Left renal cortex interstitium (tissue), 4 donors: ENCODE results near the gene SUCLA2. TPM values are rescaled to one million over a fixed set of nuclear protein-coding genes. Genes with fewer than 3 reads are reported as not detected.
"Not testable (repeated sequence)": the region's sequence is repeated elsewhere in the genome, so short reads cannot be mapped to it uniquely, and the experiment has no call there.

Source experiments
- DNase-seq, 4 donors: peaks; one replicate each; pipeline ENCODE4 v3.0.0-alpha.2; 2013; ENCODE audit warnings: low read depth in 4 of 4, low spot score in 2 of 4, missing footprints in 1 of 4
- polyA plus RNA-seq, 4 donors: library from polyadenylated mRNA; unstranded; fragments of 120-200 nt; gene quantifications; one replicate each; pipeline ENCODE4 v1.2.1, GENCODE V29; 2013; ENCODE audit not compliant: insufficient read length in 4 of 4

The SUCLA2 gene
- polyA plus RNA-seq, 4 donors = 79.5 to 112 (median 91.6) TPM

DNA sequence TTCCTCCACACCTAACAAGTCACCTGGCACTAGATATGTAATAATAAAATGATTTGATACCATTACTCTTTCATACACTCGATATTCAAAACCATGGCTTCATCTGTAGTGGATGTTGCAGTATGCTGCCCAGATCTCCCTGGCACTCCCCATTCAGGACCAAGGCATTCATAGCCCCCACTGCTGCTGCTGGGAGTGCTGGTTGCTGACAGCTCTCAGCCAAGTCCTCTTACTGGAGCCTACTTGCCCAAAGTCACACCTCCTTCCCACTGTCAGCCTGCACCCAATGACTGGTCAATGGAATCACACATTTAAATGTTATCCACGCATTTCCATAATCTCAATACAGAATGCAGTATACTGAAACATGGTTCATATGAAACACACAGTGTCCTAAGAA, 3.7 kb downstream of the SUCLA2 start:
- DNase-seq = no peak

DNA sequence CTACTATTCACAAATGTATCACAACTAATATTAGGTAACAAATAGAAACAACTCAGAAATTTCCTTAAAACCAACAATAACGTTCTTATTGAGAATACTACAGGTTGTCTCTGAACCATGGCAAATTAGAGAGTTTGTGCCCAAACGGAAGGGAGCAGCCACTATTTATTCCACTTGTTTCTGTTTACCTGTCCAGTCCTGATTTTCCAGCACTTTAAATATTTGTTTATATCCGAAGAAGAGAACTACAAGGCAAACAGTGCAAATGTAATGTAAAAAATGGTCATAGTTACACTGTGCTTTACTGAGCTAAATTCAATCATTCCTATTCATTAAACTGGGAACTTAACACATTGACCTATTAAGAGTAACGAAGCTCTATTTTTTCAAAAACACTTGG, 9.2 kb downstream of the SUCLA2 start:
- DNase-seq = no peak

DNA sequence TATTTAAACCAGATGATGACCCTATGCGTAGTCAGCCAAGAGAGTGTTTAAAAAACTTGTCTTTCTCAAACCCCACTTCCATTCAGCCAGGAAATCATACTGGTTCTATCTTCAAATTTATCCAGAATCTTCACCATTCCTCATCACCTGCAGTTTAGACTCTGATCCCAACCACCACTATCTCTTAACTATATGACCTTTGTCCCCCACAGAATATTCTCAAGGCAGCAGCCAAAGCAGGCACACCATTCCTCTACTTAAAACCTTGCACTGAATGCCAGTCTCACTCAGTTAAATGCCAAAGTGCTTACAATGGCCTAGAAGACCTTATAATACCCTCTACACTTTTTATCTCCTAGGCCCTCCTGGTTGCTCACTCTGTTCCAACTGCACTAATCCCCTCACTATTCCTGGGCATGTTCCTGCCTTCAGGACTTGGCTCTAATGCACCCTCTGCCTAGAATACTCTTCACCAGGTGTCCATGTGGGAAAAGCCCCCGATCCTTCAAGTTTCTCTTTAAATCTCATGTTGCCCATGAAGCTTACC, 10.1 kb downstream of the SUCLA2 start:
- DNase-seq = no peak

DNA sequence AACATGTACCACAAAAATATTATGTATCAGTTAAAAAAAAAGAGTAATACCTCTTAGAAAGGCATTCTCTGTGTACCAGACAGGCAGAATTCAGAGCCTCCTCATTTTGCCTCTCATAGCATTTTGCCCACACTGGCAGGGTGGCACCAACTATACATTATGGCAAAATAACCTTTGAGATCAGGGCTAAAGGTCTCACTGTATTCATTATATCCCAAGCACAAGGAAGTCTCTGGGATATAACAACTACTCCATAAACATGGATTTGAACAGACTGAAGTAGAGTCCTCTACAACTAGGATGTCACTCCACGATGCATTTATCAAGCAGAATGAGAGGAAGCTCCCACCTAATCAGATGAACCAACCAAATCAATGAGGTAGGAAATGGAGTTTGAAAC, 10.6 kb downstream of the SUCLA2 start:
- DNase-seq = no peak

DNA sequence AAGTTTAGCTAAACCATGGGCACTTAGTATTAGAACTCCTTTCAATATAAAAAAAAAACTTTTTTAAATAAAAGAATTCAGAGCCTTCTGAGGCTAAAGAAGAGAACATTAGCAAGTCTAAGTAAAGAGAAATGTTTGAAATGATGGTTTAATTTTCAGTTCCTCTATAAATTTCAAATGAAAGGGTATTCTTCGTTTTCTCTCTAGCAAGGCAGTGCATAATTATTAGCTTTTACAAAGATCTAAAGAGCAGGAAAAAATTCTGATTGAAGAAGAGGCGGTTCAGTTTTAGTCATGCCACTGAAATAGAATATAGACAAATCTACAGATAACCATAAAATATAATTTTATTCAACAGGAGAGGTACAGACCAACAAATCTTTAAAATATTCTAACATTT, 18.0 kb downstream of the SUCLA2 start:
- DNase-seq = no peak

DNA sequence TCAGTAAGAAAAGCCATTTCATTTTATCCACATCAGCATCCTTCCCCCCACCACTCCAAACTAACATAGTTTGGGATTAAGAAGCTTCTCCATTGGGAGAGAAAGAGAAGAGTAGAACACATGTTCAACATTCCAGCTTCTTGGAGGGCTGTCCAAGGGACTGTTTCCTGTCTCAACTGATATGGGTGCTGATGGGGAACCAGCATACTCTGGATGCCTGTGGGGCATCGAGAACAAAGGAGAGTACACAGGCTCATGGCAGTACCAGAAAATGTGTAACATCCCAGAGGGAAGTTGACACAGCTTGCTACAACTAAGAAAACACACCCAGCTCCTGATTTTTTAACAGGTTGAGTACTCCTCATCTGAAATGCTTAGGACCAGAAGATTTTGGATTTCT, 24.7 kb downstream of the SUCLA2 start:
- DNase-seq = no peak

DNA sequence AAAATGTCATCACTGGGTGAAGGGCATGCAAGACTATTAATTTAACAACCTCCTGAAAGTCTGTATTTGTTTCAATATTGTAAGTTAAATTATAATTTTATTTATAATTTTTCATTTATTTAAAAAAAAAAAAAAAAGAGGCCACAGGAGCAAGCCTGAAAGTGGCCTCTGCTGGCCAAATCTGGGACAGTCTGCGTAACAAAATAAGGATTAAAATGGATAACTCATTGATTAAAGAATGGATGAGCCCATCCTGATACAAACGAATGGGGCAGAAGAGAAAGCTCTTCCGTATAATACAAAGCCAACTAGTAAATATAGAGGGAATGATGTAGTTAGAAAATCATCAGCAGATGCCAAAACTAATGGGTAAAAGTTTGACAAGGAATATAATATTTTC, 36.2 kb downstream of the SUCLA2 start:
- DNase-seq = no peak

DNA sequence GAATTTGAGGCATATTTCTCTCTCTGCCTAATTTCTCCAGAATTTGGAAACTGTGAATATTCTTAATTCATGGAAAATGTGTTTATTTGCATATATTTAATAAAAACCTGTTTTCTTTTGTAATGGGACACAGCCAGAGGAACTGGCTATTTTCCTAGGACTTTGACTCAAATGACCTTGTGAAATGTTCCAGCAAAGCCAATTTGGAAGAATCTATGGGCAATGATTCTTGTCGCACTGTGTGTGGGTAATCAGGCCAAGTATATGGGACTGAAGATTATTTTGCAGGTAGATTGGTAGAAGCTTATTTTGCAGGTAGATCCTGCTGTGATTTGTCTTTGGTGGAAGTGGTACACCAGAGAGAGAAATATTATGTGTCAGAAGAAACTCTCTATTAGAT, 38.8 kb downstream of the SUCLA2 start:
- DNase-seq = no peak

DNA sequence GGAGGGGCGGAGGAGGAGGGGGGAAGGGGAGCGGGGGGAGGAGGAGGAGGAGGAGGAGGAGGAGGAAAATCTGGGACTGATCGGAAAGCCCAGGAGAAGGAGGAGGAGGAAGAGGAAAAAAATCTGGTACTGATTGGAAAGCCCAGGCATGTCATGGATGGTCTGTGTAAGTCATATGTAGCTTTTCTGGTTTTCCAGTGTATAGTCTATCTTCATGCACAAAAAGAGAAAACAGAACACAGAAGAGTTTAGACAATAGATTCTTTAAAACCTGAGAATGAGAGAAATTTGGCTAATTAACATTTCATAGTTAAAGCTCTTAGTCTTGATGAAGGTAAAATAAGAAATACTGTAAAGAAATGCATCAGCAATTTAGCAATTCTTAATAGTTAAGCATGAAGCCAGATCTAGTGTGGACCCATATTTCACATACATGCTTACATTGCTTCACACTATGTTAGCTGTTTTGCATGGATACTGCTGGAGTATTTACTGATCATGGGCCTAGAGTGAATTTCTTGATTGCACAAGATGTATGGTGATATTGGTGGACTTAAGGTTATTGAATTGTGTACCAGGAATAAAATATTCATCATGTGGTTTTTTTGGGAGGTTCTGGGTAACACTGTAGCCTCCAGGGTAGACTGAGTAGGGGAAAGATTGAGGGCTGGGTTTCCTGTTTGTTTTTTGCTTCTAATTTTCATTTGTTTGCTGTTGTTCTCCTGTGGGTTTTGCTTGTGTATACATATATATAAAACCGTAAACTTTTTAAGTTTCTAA, 41.4 kb downstream of the SUCLA2 start:
- no peak for DNase-seq

DNA sequence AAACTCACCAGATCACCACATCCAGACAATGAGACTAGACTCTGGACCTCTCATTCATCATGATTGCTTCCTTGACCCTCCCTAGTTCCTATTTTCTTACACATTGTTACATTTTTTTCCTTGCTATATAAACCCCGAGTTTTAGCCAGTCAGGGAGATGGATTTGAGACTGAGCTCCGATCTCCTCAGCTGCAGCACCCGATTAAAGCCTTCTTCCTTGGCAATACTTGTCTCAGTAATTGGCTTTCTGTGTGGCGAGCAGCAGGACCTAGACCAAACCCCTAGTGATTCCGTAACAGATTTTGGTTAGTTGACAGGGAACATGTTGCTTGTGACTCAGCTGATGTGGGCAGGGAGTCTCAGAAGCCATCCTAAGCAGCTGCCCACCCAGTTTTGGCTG, 44.0 kb downstream of the SUCLA2 start:
- no peak for DNase-seq

DNA sequence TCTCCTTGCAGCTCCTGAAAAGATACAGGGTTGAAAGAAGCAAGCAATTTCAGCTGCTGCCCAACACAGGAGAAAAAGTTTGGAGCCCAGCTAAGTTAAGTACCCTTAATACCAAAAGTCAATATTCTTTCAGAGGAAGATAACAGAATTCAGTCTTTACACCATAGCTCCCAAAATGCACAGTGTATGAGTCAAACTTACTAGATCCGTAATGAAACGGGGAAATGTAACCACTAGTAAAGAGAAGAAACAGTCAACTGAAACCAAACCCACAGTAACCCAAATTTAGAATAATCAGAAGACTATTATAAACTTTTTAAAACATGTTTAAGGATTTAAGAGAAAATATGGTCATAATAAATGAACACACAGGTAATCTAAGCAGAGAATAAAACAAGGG, 45.2 kb downstream of the SUCLA2 start:
- no peak for DNase-seq

DNA sequence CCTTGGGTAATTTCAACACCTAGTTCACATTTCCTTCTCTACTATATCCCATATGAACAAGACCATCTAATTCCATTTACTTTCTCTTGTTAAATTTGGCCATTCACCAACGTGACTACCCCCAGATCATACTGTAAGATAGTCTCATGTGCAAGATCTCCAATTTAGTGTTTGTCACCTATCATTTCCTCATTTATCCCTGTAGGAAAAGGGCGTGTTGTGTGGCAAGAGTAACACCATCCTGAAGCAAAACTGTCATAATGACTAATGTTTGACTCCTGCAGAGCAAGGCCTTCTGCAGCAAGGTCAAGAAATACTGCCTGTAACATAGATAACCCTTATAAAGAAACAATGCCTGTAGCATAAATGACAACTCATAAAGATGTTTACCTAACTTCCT, 51.3 kb downstream of the SUCLA2 start:
- DNase-seq = no peak

DNA sequence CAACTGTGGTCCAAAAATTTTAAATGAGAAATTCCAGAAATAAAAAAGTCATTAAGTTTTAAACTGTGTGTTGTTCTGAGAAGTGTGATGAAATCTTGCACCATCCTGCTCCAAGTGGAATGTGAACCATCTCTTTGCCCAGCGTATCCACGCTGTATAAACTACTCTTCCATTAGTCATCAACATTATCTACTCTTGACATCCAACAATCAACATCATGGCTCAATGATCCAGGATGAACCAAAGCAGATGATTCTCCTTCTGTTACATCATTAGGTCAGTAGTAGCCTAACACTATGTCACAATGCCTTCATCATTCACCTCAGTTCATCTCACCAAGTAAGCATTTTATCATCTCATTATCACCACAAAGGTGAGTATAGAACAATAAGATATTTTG, 55.3 kb downstream of the SUCLA2 start:
- DNase-seq = no peak

DNA sequence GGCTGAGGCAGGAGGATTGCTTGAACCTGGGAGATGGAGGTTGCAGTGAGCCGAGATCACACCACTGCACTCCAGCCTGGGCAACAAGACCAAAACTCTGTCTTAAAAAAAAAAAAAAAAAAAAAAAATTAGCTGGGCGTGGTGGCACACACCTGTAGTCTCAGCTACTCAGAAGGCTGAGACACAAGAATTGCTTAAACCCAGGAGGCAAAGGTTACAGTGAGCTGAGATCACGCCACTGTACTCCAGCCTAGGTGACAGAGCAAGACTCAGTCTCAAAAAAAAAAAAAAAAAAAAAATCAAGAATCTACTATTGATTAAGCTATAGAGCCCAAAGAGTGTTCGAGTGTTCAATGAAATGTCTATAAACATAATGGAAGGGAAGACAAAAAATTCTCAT, 55.9 kb downstream of the SUCLA2 start:
- DNase-seq = not testable (repeated sequence)

DNA sequence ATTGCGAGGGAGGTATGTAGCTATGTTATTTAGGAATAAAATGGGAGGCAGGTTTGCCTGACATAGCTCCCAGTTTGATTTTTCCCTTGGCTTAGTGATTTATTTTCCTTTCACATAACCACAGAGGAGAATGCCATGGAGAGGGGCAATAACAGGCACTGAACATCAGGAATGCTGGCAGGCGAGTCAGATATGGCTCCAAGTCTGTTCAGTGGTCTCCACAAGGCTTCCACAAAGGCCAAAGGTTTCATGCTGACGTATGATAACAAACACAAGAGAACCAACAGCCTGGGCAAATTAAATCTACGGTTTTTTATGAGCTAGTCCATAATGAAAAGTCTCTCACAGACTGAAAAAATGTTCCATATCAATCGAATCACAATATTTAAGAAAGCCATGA, 66.7 kb downstream of the SUCLA2 start:
- no peak for DNase-seq

DNA sequence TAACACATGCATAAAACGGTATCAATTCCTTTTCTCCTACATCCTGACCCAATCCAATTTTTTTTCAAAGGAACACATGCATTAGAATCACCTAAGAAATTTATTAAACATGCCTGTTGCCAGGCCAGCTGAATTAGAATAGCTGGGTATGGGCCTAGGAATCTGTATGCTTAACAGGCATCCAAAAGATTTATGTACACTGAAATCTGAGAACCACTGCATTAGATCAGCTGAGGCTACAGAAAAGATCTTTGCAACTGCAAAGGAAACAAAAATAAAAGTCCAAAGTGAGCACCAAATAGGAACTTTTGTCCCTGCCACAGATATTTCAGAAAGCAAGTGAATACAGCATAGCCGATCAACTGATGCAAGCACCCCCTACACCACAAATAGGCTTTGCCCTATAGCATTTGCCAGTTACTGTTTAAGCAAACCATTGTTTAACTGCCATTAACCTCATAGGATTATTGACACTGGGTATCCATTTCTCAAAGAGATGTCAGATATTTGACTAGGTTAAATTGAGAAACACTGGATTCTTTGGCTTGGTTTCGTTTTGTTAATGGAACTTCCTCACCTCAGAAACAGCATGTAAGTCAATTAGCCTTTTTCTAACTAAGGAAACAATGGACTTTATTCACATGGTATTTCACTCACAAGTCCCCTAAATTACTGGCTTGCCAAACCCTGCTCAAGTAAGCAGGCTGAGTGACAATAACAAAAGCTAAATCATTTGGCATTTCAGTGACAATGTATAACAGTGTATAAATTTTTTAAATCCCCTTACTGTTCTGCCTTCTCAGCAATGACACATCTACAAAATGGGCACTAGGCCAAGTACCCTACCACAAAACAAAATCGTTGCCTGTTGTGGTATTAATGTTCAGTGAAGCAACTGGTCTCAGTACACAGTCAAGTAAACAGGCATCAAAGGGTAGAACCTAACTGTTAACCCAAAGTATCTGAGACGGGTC, 67.8 kb downstream of the SUCLA2 start:
- DNase-seq = peak in 1 of 4 donors; percentile 4

DNA sequence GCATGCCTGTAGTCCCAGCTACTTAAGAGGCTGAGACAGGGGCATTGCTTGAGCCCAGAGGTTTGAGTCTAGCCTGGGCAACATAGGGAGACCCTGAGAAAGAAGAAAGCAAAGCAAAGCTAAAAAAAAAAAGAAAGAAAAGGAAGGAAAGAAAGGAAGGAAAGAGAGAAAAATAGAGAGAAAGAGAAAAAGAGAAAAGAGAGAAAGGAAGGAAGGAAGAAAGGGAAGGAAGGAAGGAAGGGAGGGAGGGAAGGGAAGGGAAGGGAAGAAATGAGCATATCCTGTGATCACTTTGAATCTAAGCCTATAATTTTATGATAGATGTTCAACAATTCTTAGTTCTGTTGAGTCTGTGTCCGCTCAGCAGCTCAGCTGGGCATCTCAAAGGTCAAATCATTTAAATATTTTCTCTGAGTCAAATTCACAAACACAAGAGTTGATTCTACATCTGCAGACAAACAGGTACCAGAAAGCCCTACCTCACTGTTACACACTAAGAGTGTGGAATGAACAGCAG, 70.4 kb downstream of the SUCLA2 start:
- DNase-seq = no peak

DNA sequence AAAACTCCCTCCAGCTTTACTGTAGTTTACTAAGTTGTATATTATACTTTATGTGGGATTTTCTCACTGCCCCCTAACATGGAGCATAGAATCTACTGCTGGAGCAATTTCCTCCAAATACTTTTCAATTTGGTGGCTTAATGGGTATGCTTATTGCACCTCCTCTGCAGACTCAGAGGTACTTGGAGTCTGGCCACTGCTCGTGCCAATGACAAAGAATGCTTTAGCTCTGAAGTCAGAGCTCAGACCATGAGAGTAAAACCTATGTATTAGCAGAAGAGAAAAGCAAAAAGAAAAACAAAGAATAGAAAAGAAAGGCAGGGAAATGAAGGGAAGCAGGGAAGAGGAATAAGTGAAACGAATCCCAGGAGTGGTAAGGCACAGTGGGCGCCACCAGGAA, 71.9 kb downstream of the SUCLA2 start:
- no peak for DNase-seq

DNA sequence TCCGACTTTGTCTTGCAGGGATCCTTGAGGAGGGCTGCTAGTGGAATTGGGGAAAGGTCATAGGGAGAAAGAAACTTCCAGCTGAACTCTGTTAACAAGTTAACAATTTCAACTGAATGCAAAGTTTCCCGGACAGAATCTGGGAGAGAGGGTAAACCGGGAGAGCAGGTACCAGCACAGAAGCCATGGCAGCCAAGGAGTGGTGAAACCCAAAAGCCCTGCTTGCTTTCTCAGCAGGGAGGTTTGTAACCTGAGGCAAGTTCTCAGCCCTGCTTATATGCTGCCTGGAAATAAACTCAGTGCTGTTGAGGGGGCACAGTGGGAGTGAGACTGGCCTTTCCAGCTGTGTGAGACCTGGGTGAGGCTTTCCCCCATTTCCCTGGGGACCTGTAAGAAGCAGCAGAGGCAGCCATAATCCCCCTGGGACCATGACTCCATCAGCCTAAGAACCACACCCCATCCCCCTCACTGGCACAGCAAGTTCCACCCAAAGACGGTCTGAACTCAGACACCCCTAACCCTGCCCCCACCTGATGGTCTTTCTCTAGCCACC, 84.0 kb downstream of the SUCLA2 start:
- DNase-seq = no peak

DNA sequence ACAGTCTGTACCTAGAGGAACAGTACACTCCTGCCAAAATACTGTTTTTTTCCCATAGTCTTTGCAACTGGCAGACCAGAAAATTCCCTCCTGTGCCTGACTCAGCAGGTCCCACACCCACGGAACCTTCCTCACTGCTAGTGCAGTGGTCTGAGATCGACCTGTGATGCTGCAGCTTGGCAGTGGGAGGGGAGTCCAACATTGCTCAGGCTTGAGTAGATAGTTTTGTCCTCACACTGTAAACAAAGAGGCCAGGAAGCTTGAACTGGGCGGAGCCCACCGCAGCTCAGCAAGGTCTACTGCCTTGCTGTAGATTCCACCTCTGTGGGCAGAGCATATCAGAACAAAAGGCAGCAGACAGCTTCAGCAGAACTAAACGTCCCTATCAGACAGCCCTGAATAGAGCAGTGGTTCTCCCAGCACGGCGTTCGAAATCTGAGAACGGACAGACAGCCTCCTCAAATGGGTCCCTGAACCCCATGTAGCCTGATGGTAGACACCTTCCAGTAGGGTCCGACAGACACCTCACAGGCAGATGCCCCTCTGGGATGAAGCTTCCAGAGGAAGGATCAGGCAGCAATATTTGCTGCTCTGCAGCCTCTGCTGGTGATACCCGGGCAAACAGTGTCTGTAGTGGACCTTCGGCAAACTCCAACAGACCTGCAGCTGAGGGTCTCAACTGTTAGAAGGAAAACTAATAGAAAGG, 92.7 kb downstream of the SUCLA2 start:
- no peak for DNase-seq
